Endodermal cell (in vitro differentiated cells): Measurements from ENCODE around the gene ATR. TPM values are rescaled to one million over a fixed set of nuclear protein-coding genes. Genes with fewer than 3 reads are reported as not detected.

Experiments
- DNase-seq: peaks from one replicate; pipeline ENCODE4 v3.0.0-alpha.2; 2017
- H3K27ac ChIP-seq: 2 replicates; pipeline ENCODE4 v1.5.1; 2013; ENCODE audit warnings: mild to moderate bottlenecking, low read depth, low read length, moderate library complexity
- H3K27me3 ChIP-seq: 2 replicates; pipeline ENCODE4 v1.6.1; 2013; ENCODE audit warnings: mild to moderate bottlenecking, low read length, moderate library complexity; ENCODE audit not compliant: insufficient read depth, control insufficient read depth, poor library complexity, severe bottlenecking
- H3K36me3 ChIP-seq: 2 replicates; pipeline ENCODE4 v1.7.0; 2013; ENCODE audit warnings: mild to moderate bottlenecking, low read length, moderate library complexity; ENCODE audit not compliant: control insufficient read depth, insufficient read depth
- H3K4me1 ChIP-seq: one replicate; pipeline ENCODE4 v1.7.0; 2013; ENCODE audit warnings: low read length; ENCODE audit not compliant: control insufficient read depth, insufficient read depth
- H3K4me3 ChIP-seq: 2 replicates; pipeline ENCODE4 v1.5.1; 2013; ENCODE audit warnings: mild to moderate bottlenecking, low read length, moderate library complexity
- H3K9ac ChIP-seq: 2 replicates; pipeline ENCODE4 v1.6.1; 2013; ENCODE audit warnings: mild to moderate bottlenecking, low read length, moderate library complexity; ENCODE audit not compliant: poor library complexity, severe bottlenecking; ENCODE audit errors: extremely low read depth
- H3K9me3 ChIP-seq: 2 replicates; pipeline ENCODE4 v1.6.1; 2013; ENCODE audit warnings: mild to moderate bottlenecking, low read length, moderate library complexity; ENCODE audit not compliant: control insufficient read depth
- H3K27ac Mint-ChIP-seq: 2 replicates; pipeline ENCODE4 v1.8.0; 2020; ENCODE audit warnings: mixed read lengths
- H3K27me3 Mint-ChIP-seq: 2 replicates; pipeline ENCODE4 v1.8.0; 2021; ENCODE audit warnings: mild to moderate bottlenecking, mixed read lengths; ENCODE audit not compliant: insufficient read depth
- H3K36me3 Mint-ChIP-seq: 2 replicates; pipeline ENCODE4 v1.8.0; 2020; ENCODE audit warnings: low read depth, mixed read lengths
- H3K4me1 Mint-ChIP-seq: 2 replicates; pipeline ENCODE4 v1.8.0; 2020; ENCODE audit warnings: mixed read lengths
- H3K4me3 Mint-ChIP-seq: 2 replicates; pipeline ENCODE4 v1.8.0; 2020; ENCODE audit warnings: mild to moderate bottlenecking, moderate library complexity, mixed read lengths
- H3K9me3 Mint-ChIP-seq: 2 replicates; pipeline ENCODE4 v1.8.0; 2020; ENCODE audit warnings: mild to moderate bottlenecking, mixed read lengths
- CTCF ChIP-seq: fragments of 200-600 bp; sonication (generic); conservative IDR thresholded peaks from 2 replicates; pipeline ENCODE4 v1.5.0; 2021; ENCODE audit warnings: antibody characterized with exemption, mild to moderate bottlenecking
- WGBS, 2 experiments: methylation state at CpG; one replicate each; pipeline versions ENCODE4 v1.1.5 to v1.1.7; 2013; ENCODE audit warnings: missing lambda C conversion rate in 2 of 2, mixed read lengths in 1 of 2; ENCODE audit not compliant: insufficient coverage in 1 of 2, insufficient read length in 1 of 2; 5-methylcytosine and 5-hydroxymethylcytosine counted together
- total RNA-seq, 2 donors: library from RNA; stranded (reverse); fragmentation: NEBNext Ultra II Directional in 1 of 2; extraction: Animal tissue kit (Norgen Biotek cat#: 25700) in 1 of 2; gene quantifications; 2 replicates in 1 of 2; 3 replicates in 1 of 2; pipeline ENCODE4 v1.2.1, GENCODE V29; 2021

The ATR gene
- total RNA-seq, 2 donors from 2014 or later: 18.4 to 32.9 TPM

GRCh38 chr3:142470826-142471225, 107.7 kb downstream of the ATR start:
- Histone ChIP-seq H3K4me3 (no peak overlapping the region), H3K36me3 (peaks cover 3% of the 10 kb centered on the region), H3K9ac (no peak overlapping the region), H3K27me3 (no peaks in the 10 kb centered on the region), H3K27ac (no peak overlapping the region), H3K9me3 (no peaks in the 10 kb centered on the region), H3K4me1 (no peaks in the 10 kb centered on the region)
- peaks cover 8% of the 10 kb centered on the region for H3K36me3 Mint-ChIP-seq
- H3K27ac Mint-ChIP-seq: no peak overlapping the region
- no peak for TF ChIP-seq CTCF
- peaks cover 10% of the 10 kb centered on the region for H3K9me3 Mint-ChIP-seq
- H3K4me1 Mint-ChIP-seq: no peaks in the 10 kb centered on the region
- H3K4me3 Mint-ChIP-seq: no peak overlapping the region
- H3K27me3 Mint-ChIP-seq: no peaks in the 10 kb centered on the region
- DNase-seq: no peak
- 94% methylated on average over 2 to 4 of the region's 4 CpGs for WGBS, 2 experiments

- Mint-ChIP-seq H3K4me1 (no peaks in the 10 kb centered on the region), H3K36me3 (peaks cover 11% of the 10 kb centered on the region), H3K4me3 (no peak overlapping the region), H3K27ac (no peak overlapping the region), H3K9me3 (peaks cover 4% of the 10 kb centered on the region), H3K27me3 (no peaks in the 10 kb centered on the region)
- H3K36me3 ChIP-seq: peaks cover 15% of the 10 kb centered on the region
- TF ChIP-seq CTCF: no peak
- no peak for DNase-seq
- no peak overlapping the region for H3K9ac ChIP-seq
- H3K27me3 ChIP-seq: no peaks in the 10 kb centered on the region
- H3K27ac ChIP-seq: no peak overlapping the region
- no peaks in the 10 kb centered on the region for H3K4me1 ChIP-seq
- no peaks in the 10 kb centered on the region for H3K9me3 ChIP-seq
- WGBS, 2 experiments: 95 to 100% methylated on average over 2 to 3 of the region's 4 CpGs
- no peak overlapping the region for H3K4me3 ChIP-seq
Observed at GRCh38 chr3:142468456-142468855, 110.1 kb downstream of the ATR start.

GRCh38 chr3:142467768-142468167, 110.8 kb downstream of the ATR start:
- no peak overlapping the region for H3K27ac ChIP-seq
- H3K36me3 ChIP-seq: peaks cover 15% of the 10 kb centered on the region
- H3K9me3 ChIP-seq: no peaks in the 10 kb centered on the region
- H3K4me3 Mint-ChIP-seq: no peak overlapping the region
- TF ChIP-seq CTCF: no peak
- DNase-seq: no peak
- H3K9me3 Mint-ChIP-seq: no peaks in the 10 kb centered on the region
- H3K4me3 ChIP-seq: no peak overlapping the region
- H3K27me3 Mint-ChIP-seq: no peaks in the 10 kb centered on the region
- H3K27ac Mint-ChIP-seq: no peak overlapping the region
- H3K4me1 ChIP-seq: no peaks in the 10 kb centered on the region
- peaks cover 6% of the 10 kb centered on the region for H3K36me3 Mint-ChIP-seq
- H3K9ac ChIP-seq: no peak overlapping the region
- no peaks in the 10 kb centered on the region for H3K27me3 ChIP-seq
- 86 to 89% methylated on average over 1 to 3 of the region's 3 CpGs for WGBS, 2 experiments
- no peaks in the 10 kb centered on the region for H3K4me1 Mint-ChIP-seq
